Measurements from ENCODE around the gene C10orf71. TPM values are rescaled to one million over a fixed set of nuclear protein-coding genes. Genes with fewer than 3 reads are reported as not detected.

C10orf71 gene
- total RNA-seq, 2 donors from 2014 or later, result 0.15 TPM; not detected in 1

GRCh38 chr10:49294731-49295130 is 4.2 kb upstream of the C10orf71 start:
- Mint-ChIP-seq H3K4me1 (peaks cover 31% of the 10 kb centered on the region), H3K27me3 (ENCODE audit: insufficient read depth) (peaks cover 10% of the 10 kb centered on the region), H3K27ac (no peak overlapping the region), H3K36me3 (ENCODE audit: low read depth) (no peaks in the 10 kb centered on the region), H3K4me3 (no peak overlapping the region), H3K9me3 (no peaks in the 10 kb centered on the region)
- no peak for TF ChIP-seq CTCF (conservative IDR thresholded peaks at IDR 0.05)
- H3K36me3 ChIP-seq (ENCODE audit: control insufficient read depth, insufficient read depth, low read length), result no peaks in the 10 kb centered on the region
- no peaks in the 10 kb centered on the region for H3K27me3 ChIP-seq (ENCODE audit: control insufficient read depth, insufficient read depth, low read length, poor library complexity, severe bottlenecking)
- peaks cover 16% of the 10 kb centered on the region for H3K4me1 ChIP-seq (ENCODE audit: control insufficient read depth, insufficient read depth, low read length)
- WGBS, 2 experiments (ENCODE audit: insufficient coverage in 1 of 2, insufficient read length in 1 of 2), result 86 to 100% methylated on average over 2 to 5 of the region's 5 CpGs
- no peak for DNase-seq
- H3K9me3 ChIP-seq (ENCODE audit: control insufficient read depth, low read length), result no peaks in the 10 kb centered on the region
- H3K4me3 ChIP-seq (ENCODE audit: low read length), result no peak overlapping the region
- H3K9ac ChIP-seq (ENCODE audit: extremely low read depth, low read length, poor library complexity, severe bottlenecking), result no peak overlapping the region
- H3K27ac ChIP-seq (ENCODE audit: low read depth, low read length), result no peak overlapping the region

GRCh38 chr10:49295297-49295696 is 3.7 kb upstream of the C10orf71 start:
- H3K4me1 Mint-ChIP-seq, result peaks cover 31% of the 10 kb centered on the region
- no peak overlapping the region for H3K4me3 Mint-ChIP-seq
- no peaks in the 10 kb centered on the region for H3K9me3 ChIP-seq (ENCODE audit: control insufficient read depth, low read length)
- no peak overlapping the region for H3K9ac ChIP-seq (ENCODE audit: extremely low read depth, low read length, poor library complexity, severe bottlenecking)
- TF ChIP-seq CTCF (conservative IDR thresholded peaks at IDR 0.05), result no peak
- no peak for DNase-seq
- peaks cover 10% of the 10 kb centered on the region for H3K27me3 Mint-ChIP-seq (ENCODE audit: insufficient read depth)
- no peaks in the 10 kb centered on the region for H3K36me3 ChIP-seq (ENCODE audit: control insufficient read depth, insufficient read depth, low read length)
- no peak overlapping the region for H3K27ac Mint-ChIP-seq
- no peak overlapping the region for H3K4me3 ChIP-seq (ENCODE audit: low read length)
- 81 to 88% methylated on average over 2 to 3 of the region's 3 CpGs for WGBS, 2 experiments (ENCODE audit: insufficient coverage in 1 of 2, insufficient read length in 1 of 2)
- H3K27me3 ChIP-seq (ENCODE audit: control insufficient read depth, insufficient read depth, low read length, poor library complexity, severe bottlenecking), result no peaks in the 10 kb centered on the region
- H3K9me3 Mint-ChIP-seq, result no peaks in the 10 kb centered on the region
- no peaks in the 10 kb centered on the region for H3K36me3 Mint-ChIP-seq (ENCODE audit: low read depth)
- H3K27ac ChIP-seq (ENCODE audit: low read depth, low read length), result no peak overlapping the region
- H3K4me1 ChIP-seq (ENCODE audit: control insufficient read depth, insufficient read depth, low read length), result peaks cover 16% of the 10 kb centered on the region

GRCh38 chr10:49296382-49296781 is 2.6 kb upstream of the C10orf71 start:
- H3K4me1 ChIP-seq (ENCODE audit: control insufficient read depth, insufficient read depth, low read length), result peaks cover 16% of the 10 kb centered on the region
- Mint-ChIP-seq H3K36me3 (ENCODE audit: low read depth) (no peaks in the 10 kb centered on the region), H3K27ac (no peak overlapping the region), H3K4me1 (peaks cover 31% of the 10 kb centered on the region), H3K9me3 (no peaks in the 10 kb centered on the region), H3K4me3 (no peak overlapping the region), H3K27me3 (ENCODE audit: insufficient read depth) (peaks cover 10% of the 10 kb centered on the region)
- 91 to 93% methylated on average over 7 of the region's 7 CpGs for WGBS, 2 experiments (ENCODE audit: insufficient coverage in 1 of 2, insufficient read length in 1 of 2)
- TF ChIP-seq CTCF (conservative IDR thresholded peaks at IDR 0.05), result no peak
- no peak overlapping the region for H3K27ac ChIP-seq (ENCODE audit: low read depth, low read length)
- H3K9ac ChIP-seq (ENCODE audit: extremely low read depth, low read length, poor library complexity, severe bottlenecking), result no peak overlapping the region
- no peak for DNase-seq
- H3K4me3 ChIP-seq (ENCODE audit: low read length), result no peak overlapping the region
- H3K36me3 ChIP-seq (ENCODE audit: control insufficient read depth, insufficient read depth, low read length), result no peaks in the 10 kb centered on the region
- no peaks in the 10 kb centered on the region for H3K27me3 ChIP-seq (ENCODE audit: control insufficient read depth, insufficient read depth, low read length, poor library complexity, severe bottlenecking)
- no peaks in the 10 kb centered on the region for H3K9me3 ChIP-seq (ENCODE audit: control insufficient read depth, low read length)

Data from endodermal cell (in vitro differentiated cells).